GM12878 (cell line): ENCODE data around the gene REXO1. TPM values are rescaled to one million over a fixed set of nuclear protein-coding genes. Genes with fewer than 3 reads are reported as not detected.

ENCODE experiments used
- ATAC-seq: fragments of 200-7000 bp; cut with Tn5 transposase; 3 replicates; pipeline ENCODE4 v1.9.1; 2020; ENCODE audit warnings: mild to moderate bottlenecking, moderate library complexity
- BruUV-seq: library from RNA; stranded (reverse); fragments of 400-500 nt; replicated peaks from 2 replicates; lab custom pipeline; 2021; lab: Mats Ljungman, UMichigan
- CTCF ChIA-PET: fragments of 300-600 bp; sonication (Branson Sonifier 250); formaldehyde crosslinking; extraction: SDS; loops from one replicate; lab custom pipeline; 2021; ENCODE audit warnings: inconsistent platforms; lab: Yijun Ruan, JAX
- POLR2A ChIA-PET: fragments of 350-600 bp; formaldehyde crosslinking; extraction: SDS; loops from one replicate; lab custom pipeline; 2021; ENCODE audit warnings: inconsistent platforms; lab: Charles Lee
- RAD21 ChIA-PET: fragments of 300-600 bp; sonication (Branson Sonifier 250); formaldehyde crosslinking; loops from one replicate; lab custom pipeline; 2023; ENCODE audit warnings: antibody characterized with exemption; ENCODE audit not compliant: unreplicated experiment; lab: Charles Lee
- SMC1A ChIA-PET: fragments of 300-600 bp; sonication (Branson Sonifier 250); formaldehyde crosslinking; loops from one replicate; lab custom pipeline; 2023; ENCODE audit not compliant: unreplicated experiment, uncharacterized antibody; lab: Charles Lee
- DNase-seq: peaks from one replicate; pipeline ENCODE4 v3.0.0-alpha.2; 2011; ENCODE audit warnings: low read depth, low spot score
- FAIRE-seq: peaks from 3 replicates; lab custom pipeline; 2011; peaks lifted over from hg19 to GRCh38; lab: Jason Lieb, UNC
- H2AFZ ChIP-seq: 2 replicates; pipeline ENCODE4 v1.6.0; 2011; ENCODE audit warnings: low read depth, low read length, control low read depth; ENCODE audit not compliant: control insufficient read depth
- H3K27ac ChIP-seq: 2 replicates; pipeline ENCODE4 v1.5.1; 2011; ENCODE audit warnings: control low read depth; ENCODE audit not compliant: control insufficient read depth, insufficient read depth
- H3K27me3 ChIP-seq, 2 experiments: replicated peaks in 1 of 2; 2 replicates each; pipeline versions ENCODE4 v1.6.0 to v1.6.1; 2011; ENCODE audit warnings: low read length in 1 of 2; ENCODE audit not compliant: control insufficient read depth in 2 of 2, insufficient read depth in 2 of 2
- H3K36me3 ChIP-seq, 2 experiments: 2 replicates each; pipeline ENCODE4 v1.5.1; 2011; ENCODE audit warnings: low read length in 1 of 2; ENCODE audit not compliant: control insufficient read depth in 2 of 2, insufficient read depth in 2 of 2
- H3K4me1 ChIP-seq: 2 replicates; pipeline ENCODE4 v1.6.1; 2011; ENCODE audit warnings: mild to moderate bottlenecking, low read length, moderate library complexity, mixed read lengths; ENCODE audit not compliant: control insufficient read depth, insufficient read depth
- H3K4me2 ChIP-seq: 2 replicates; pipeline ENCODE4 v1.6.0; 2011; ENCODE audit warnings: control low read depth; ENCODE audit not compliant: control insufficient read depth, insufficient read depth
- H3K4me3 ChIP-seq: fragments of 200-600 bp; sonication (generic); 2 replicates; pipeline ENCODE4 v1.5.1; 2016
- H3K79me2 ChIP-seq: 2 replicates; pipeline ENCODE4 v1.6.0; 2011; ENCODE audit warnings: low read length; ENCODE audit not compliant: control insufficient read depth, insufficient read depth
- H3K9ac ChIP-seq: 2 replicates; pipeline ENCODE4 v1.8.0; 2011; ENCODE audit warnings: low read length, control low read depth, mixed read lengths; ENCODE audit not compliant: control insufficient read depth, insufficient read depth
- H3K9me3 ChIP-seq: replicated peaks from 3 replicates; pipeline ENCODE4 v1.5.1; 2011; ENCODE audit warnings: mild to moderate bottlenecking, low read length; ENCODE audit not compliant: control insufficient read depth, insufficient read depth
- H4K20me1 ChIP-seq: 2 replicates; pipeline ENCODE4 v1.6.0; 2011; ENCODE audit not compliant: control insufficient read depth, insufficient read depth
- ASH2L ChIP-seq: fragments of 300-600, 200-600 bp; sonication (generic); IDR thresholded peaks from 2 replicates; pipeline ENCODE4 v1.6.1; 2017; ENCODE audit warnings: low read depth, mild to moderate bottlenecking, borderline replicate concordance
- ATF7 ChIP-seq: fragments of 450-650 bp; IDR thresholded peaks from 2 replicates; pipeline ENCODE4 v1.6.1; 2016; ENCODE audit warnings: low read depth, mild to moderate bottlenecking
- CREM ChIP-seq: IDR thresholded peaks from 2 replicates; pipeline ENCODE4 v1.6.1; 2014; ENCODE audit warnings: antibody characterized with exemption, low read depth
- ESRRA ChIP-seq: IDR thresholded peaks from 2 replicates; pipeline ENCODE4 v1.6.1; 2012; ENCODE audit warnings: mild to moderate bottlenecking, low read length, improper control_type of control experiment
- KAT2A ChIP-seq: conservative IDR thresholded peaks from 2 replicates; pipeline ENCODE4 v1.6.1; 2011; ENCODE audit warnings: low read depth, low read length; ENCODE audit not compliant: control insufficient read depth
- NBN ChIP-seq: fragments of 450-650 bp; IDR thresholded peaks from 2 replicates; pipeline ENCODE4 v1.6.1; 2016
- PML ChIP-seq: IDR thresholded peaks from 2 replicates; pipeline ENCODE4 v1.6.1; 2012; ENCODE audit warnings: low read length, inconsistent platforms
- STAT1 ChIP-seq: fragments of 450-650 bp; conservative IDR thresholded peaks from 2 replicates; pipeline ENCODE4 v1.6.1; 2014; ENCODE audit warnings: antibody characterized with exemption, mild to moderate bottlenecking
- TCF7 ChIP-seq: IDR thresholded peaks from 2 replicates; pipeline ENCODE4 v1.6.1; 2014; ENCODE audit warnings: antibody characterized with exemption, borderline replicate concordance
- ZBED1 ChIP-seq: IDR thresholded peaks from 2 replicates; pipeline ENCODE4 v1.6.1; 2016; ENCODE audit warnings: borderline replicate concordance
- WGBS: methylation state at CpG from one replicate; pipeline ENCODE4 v1.1.6; 2016; ENCODE audit warnings: low lambda C conversion rate; ENCODE audit not compliant: insufficient replicate concordance, insufficient coverage; ENCODE audit errors: missing lambda C conversion rate; 5-methylcytosine and 5-hydroxymethylcytosine counted together
- in situ Hi-C: fragments of 300-500 bp; cut with MboI; formaldehyde crosslinking; loops from 9 replicates; pipeline ENCODE4 v1.14.3; 2018; ENCODE audit warnings: mixed read lengths
- intact Hi-C: fragments of 100-400 bp; cut with micrococcal nuclease; formaldehyde crosslinking; loops from one replicate; pipeline ENCODE4 v1.14.2; 2022; ENCODE audit not compliant: unreplicated experiment
- polyA plus RNA-seq, 11 experiments: library from polyadenylated mRNA; depleted of rRNA in 4 of 11; unstranded in 6 of 11; stranded (reverse) in 5 of 11; fragments of >200 nt; fragmentation: Nextera tagmentation in 4 of 11; fragmentation: Illumina TruSeq in 1 of 11; extraction: Ambion mirVana in 4 of 11; extraction: Trizol in 1 of 11; gene quantifications; 1 replicate in 1 of 11; 2 replicates in 10 of 11; pipeline versions ENCODE4 v1.2.1 to v1.2.3, GENCODE V29; 2011 to 2016; ENCODE audit warnings: inconsistent platforms in 2 of 11, missing spikeins in 2 of 11, low read depth in 1 of 11
- total RNA-seq, 4 experiments: library from RNA; depleted of rRNA in 3 of 4; stranded (reverse); fragments of >200 nt in 3 of 4; fragmentation: Illumina TruSeq in 1 of 4; extraction: Trizol in 1 of 4; gene quantifications; 2 replicates each; pipeline versions ENCODE4 v1.2.1 to v1.2.3, GENCODE V29; 2013 to 2021
- TF ChIP-seq, protein P1 (sequence below): fragments of 450-650 bp; IDR thresholded peaks from 2 replicates; pipeline ENCODE4 v1.6.1; 2018; ENCODE audit warnings: mild to moderate bottlenecking, low read depth, moderate library complexity; ENCODE audit not compliant: partially characterized antibody
- TF ChIP-seq, protein P2 (sequence below): fragments of 450-650 bp; conservative IDR thresholded peaks from 2 replicates; pipeline ENCODE4 v1.6.1; 2017; ENCODE audit warnings: mild to moderate bottlenecking, moderate library complexity
- TF ChIP-seq, protein P3 (sequence below): IDR thresholded peaks from 2 replicates; pipeline ENCODE4 v1.6.1; 2011; ENCODE audit warnings: borderline replicate concordance, low read depth, mild to moderate bottlenecking, moderate library complexity, low read length; ENCODE audit not compliant: insufficient read depth, poor library complexity, severe bottlenecking
- TF ChIP-seq, protein P4 (sequence below): fragments of 450-650 bp; IDR thresholded peaks from 2 replicates; pipeline ENCODE4 v1.6.1; 2017; ENCODE audit warnings: mild to moderate bottlenecking

Gene REXO1
- total and polyA plus RNA-seq, 10 of the 15 experiments (the other 5 are each of a cell fraction or from before 2014, with no cell fraction given) = 0.03 to 45.2 (median 8.4) TPM

DNA sequence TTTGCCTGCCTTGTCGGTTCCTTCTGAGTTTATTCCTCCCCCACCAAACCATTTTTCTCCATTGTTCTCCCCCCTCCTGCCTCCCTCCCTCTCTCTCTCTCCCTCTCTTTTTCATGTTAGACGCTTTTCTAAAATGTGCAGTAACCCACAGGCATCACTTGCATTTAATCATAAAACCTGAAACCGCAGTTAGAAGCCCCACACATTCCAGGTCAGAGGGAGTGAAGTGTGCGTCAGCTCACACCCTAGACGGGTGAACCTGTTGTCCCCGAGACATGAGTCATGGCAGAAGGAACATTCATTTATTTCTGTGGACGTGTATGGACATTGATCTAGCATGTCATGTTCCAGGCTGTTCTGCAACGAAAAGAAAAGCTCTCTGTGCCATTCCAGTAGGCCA is 75.1 kb downstream of the REXO1 start:
- SMC1A ChIA-PET = no interaction called here
- no peaks in the 10 kb centered on the region for H3K79me2 ChIP-seq
- H3K27me3 ChIP-seq = peaks cover 4 to 10% of the 10 kb centered on the region in 2 experiments
- H4K20me1 ChIP-seq = no peaks in the 10 kb centered on the region
- no peak overlapping the region for H3K4me3 ChIP-seq
- H3K9me3 ChIP-seq = peaks cover 9% of the 10 kb centered on the region
- DNase-seq (no peak), FAIRE-seq (no peak), ATAC-seq (no peak)
- no peaks in the 10 kb centered on the region for H3K4me1 ChIP-seq
- H2AFZ ChIP-seq = no peak overlapping the region
- POLR2A ChIA-PET = no interaction called here
- in situ Hi-C loops (no loop called here), intact Hi-C loops (no loop called here)
- H3K36me3 ChIP-seq = no peaks in the 10 kb centered on the region
- no TSS peak for BruUV-seq
- H3K9ac ChIP-seq = no peak overlapping the region
- H3K4me2 ChIP-seq = no peak overlapping the region
- CTCF ChIA-PET = interaction anchor here (1.1 to 3.6 kb wide), 3 partner anchors 9 to 91 kb away, joined by 3 to 22 read pairs (median 4); no protein-coding TSS in a partner anchor
- RAD21 ChIA-PET = no interaction called here
- WGBS = 15% methylated on average over 8 of the region's 8 CpGs
- no peak overlapping the region for H3K27ac ChIP-seq
- TF ChIP-seq, protein P1, sequence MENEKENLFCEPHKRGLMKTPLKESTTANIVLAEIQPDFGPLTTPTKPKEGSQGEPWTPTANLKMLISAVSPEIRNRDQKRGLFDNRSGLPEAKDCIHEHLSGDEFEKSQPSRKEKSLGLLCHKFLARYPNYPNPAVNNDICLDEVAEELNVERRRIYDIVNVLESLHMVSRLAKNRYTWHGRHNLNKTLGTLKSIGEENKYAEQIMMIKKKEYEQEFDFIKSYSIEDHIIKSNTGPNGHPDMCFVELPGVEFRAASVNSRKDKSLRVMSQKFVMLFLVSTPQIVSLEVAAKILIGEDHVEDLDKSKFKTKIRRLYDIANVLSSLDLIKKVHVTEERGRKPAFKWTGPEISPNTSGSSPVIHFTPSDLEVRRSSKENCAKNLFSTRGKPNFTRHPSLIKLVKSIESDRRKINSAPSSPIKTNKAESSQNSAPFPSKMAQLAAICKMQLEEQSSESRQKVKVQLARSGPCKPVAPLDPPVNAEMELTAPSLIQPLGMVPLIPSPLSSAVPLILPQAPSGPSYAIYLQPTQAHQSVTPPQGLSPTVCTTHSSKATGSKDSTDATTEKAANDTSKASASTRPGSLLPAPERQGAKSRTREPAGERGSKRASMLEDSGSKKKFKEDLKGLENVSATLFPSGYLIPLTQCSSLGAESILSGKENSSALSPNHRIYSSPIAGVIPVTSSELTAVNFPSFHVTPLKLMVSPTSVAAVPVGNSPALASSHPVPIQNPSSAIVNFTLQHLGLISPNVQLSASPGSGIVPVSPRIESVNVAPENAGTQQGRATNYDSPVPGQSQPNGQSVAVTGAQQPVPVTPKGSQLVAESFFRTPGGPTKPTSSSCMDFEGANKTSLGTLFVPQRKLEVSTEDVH = no peak
- TF ChIP-seq PML = no peak
- no peak for TF ChIP-seq NBN
- no peak for TF ChIP-seq KAT2A
- TF ChIP-seq, protein P2, sequence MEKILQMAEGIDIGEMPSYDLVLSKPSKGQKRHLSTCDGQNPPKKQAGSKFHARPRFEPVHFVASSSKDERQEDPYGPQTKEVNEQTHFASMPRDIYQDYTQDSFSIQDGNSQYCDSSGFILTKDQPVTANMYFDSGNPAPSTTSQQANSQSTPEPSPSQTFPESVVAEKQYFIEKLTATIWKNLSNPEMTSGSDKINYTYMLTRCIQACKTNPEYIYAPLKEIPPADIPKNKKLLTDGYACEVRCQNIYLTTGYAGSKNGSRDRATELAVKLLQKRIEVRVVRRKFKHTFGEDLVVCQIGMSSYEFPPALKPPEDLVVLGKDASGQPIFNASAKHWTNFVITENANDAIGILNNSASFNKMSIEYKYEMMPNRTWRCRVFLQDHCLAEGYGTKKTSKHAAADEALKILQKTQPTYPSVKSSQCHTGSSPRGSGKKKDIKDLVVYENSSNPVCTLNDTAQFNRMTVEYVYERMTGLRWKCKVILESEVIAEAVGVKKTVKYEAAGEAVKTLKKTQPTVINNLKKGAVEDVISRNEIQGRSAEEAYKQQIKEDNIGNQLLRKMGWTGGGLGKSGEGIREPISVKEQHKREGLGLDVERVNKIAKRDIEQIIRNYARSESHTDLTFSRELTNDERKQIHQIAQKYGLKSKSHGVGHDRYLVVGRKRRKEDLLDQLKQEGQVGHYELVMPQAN = no peak
- no peak for TF ChIP-seq ESRRA
- no peak for TF ChIP-seq ATF7
- TF ChIP-seq CREM = no peak
- no peak for TF ChIP-seq ASH2L
- TF ChIP-seq, protein P3, sequence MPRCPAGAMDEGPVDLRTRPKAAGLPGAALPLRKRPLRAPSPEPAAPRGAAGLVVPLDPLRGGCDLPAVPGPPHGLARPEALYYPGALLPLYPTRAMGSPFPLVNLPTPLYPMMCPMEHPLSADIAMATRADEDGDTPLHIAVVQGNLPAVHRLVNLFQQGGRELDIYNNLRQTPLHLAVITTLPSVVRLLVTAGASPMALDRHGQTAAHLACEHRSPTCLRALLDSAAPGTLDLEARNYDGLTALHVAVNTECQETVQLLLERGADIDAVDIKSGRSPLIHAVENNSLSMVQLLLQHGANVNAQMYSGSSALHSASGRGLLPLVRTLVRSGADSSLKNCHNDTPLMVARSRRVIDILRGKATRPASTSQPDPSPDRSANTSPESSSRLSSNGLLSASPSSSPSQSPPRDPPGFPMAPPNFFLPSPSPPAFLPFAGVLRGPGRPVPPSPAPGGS = no peak
- no peak for TF ChIP-seq TCF7
- no peak for TF ChIP-seq ZBED1
- TF ChIP-seq, protein P4, sequence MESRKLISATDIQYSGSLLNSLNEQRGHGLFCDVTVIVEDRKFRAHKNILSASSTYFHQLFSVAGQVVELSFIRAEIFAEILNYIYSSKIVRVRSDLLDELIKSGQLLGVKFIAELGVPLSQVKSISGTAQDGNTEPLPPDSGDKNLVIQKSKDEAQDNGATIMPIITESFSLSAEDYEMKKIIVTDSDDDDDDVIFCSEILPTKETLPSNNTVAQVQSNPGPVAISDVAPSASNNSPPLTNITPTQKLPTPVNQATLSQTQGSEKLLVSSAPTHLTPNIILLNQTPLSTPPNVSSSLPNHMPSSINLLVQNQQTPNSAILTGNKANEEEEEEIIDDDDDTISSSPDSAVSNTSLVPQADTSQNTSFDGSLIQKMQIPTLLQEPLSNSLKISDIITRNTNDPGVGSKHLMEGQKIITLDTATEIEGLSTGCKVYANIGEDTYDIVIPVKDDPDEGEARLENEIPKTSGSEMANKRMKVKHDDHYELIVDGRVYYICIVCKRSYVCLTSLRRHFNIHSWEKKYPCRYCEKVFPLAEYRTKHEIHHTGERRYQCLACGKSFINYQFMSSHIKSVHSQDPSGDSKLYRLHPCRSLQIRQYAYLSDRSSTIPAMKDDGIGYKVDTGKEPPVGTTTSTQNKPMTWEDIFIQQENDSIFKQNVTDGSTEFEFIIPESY = no peak
- TF ChIP-seq STAT1 = no peak
